GM12891 (cell line): ENCODE data around the gene MORC1.
A peak's percentile ranks its signal among the peaks of the same experiment; 100 is the strongest.

ENCODE experiments used
- DNase-seq: peaks from one replicate; pipeline ENCODE4 v3.0.0; 2011; ENCODE audit warnings: low spot score; ENCODE audit not compliant: insufficient read length
- FAIRE-seq: peaks from 2 replicates; lab custom pipeline; 2011; peaks lifted over from hg19 to GRCh38; lab: Jason Lieb, UNC
- PAX5 ChIP-seq: IDR thresholded peaks from 2 replicates; pipeline ENCODE4 v1.6.1; 2011; ENCODE audit warnings: low read length, moderate library complexity, mild to moderate bottlenecking; ENCODE audit not compliant: insufficient read depth, severe bottlenecking
- POLR2A ChIP-seq: IDR thresholded peaks from 2 replicates; pipeline ENCODE4 v1.6.1; 2011; ENCODE audit warnings: low read depth, low read length, control low read depth
- POLR2AphosphoS5 ChIP-seq: IDR thresholded peaks from 2 replicates; pipeline ENCODE4 v1.6.1; 2011; ENCODE audit warnings: low read depth, low read length, control low read depth
- POU2F2 ChIP-seq: IDR thresholded peaks from 2 replicates; pipeline ENCODE4 v1.6.1; 2011; ENCODE audit warnings: low read depth, mild to moderate bottlenecking, control low read depth, low read length, moderate library complexity
- SPI1 ChIP-seq: IDR thresholded peaks from 2 replicates; pipeline ENCODE4 v1.6.1; 2011; ENCODE audit warnings: low read depth, low read length, control low read depth
- TAF1 ChIP-seq: IDR thresholded peaks from 2 replicates; pipeline ENCODE4 v1.6.1; 2011; ENCODE audit warnings: low read depth, low read length, control low read depth

The MORC1 gene

GRCh38 chr3:108931035-108931434 is 186.9 kb downstream of the MORC1 start:
- no peak for FAIRE-seq
- TF ChIP-seq POLR2AphosphoS5, result no peak
- no peak for TF ChIP-seq POLR2A
- no peak for TF ChIP-seq TAF1
- TF ChIP-seq SPI1, result no peak
- no peak for TF ChIP-seq POU2F2
- no peak for TF ChIP-seq PAX5
- no peak for DNase-seq

- DNase-seq (no peak), FAIRE-seq (no peak)
- no peak for TF ChIP-seq SPI1
- no peak for TF ChIP-seq TAF1
- TF ChIP-seq PAX5, result no peak
- TF ChIP-seq POLR2AphosphoS5, result no peak
- no peak for TF ChIP-seq POLR2A
- no peak for TF ChIP-seq POU2F2
These were observed 199.1 kb downstream of the MORC1 start for GRCh38 chr3:108918866-108919265.

GRCh38 chr3:108914774-108915641 is 202.9 kb downstream of the MORC1 start:
- FAIRE-seq (peak; percentile 95), DNase-seq (peak; percentile 31)
- TF ChIP-seq TAF1 (no peak), POLR2AphosphoS5 (no peak), POU2F2 (no peak), SPI1 (no peak), PAX5 (no peak)

- TF ChIP-seq POLR2AphosphoS5 (no peak), PAX5 (no peak), TAF1 (no peak), POLR2A (no peak), POU2F2 (no peak), SPI1 (no peak)
- FAIRE-seq (no peak), DNase-seq (no peak)
These were observed 208.1 kb downstream of the MORC1 start for GRCh38 chr3:108909799-108910198.
